Upper lobe of left lung (tissue), 4 donors: ENCODE measurements around the gene OR5B12.

Experiments
- EP300 ChIP-seq, 4 donors: sonication (generic); formaldehyde crosslinking; IDR thresholded peaks; one replicate each; pipeline ENCODE4 v1.5.1; 2017; ENCODE audit warnings: antibody characterized with exemption in 4 of 4, control low read depth in 2 of 4
- POLR2A ChIP-seq, 4 donors: fragments of 450-650 bp; IDR thresholded peaks; one replicate each; pipeline ENCODE4 v1.5.1; 2016 to 2017; ENCODE audit warnings: antibody characterized with exemption in 4 of 4, mild to moderate bottlenecking in 2 of 4
- POLR2AphosphoS5 ChIP-seq, 2 donors: sonication (generic); formaldehyde crosslinking; IDR thresholded peaks; one replicate each; pipeline ENCODE4 v1.5.1; 2017; ENCODE audit warnings: antibody characterized with exemption in 2 of 2
- TF ChIP-seq, protein P1 (sequence below), 6 experiments: fragments of 450-650 bp in 4 of 6; fragments of 200-600 bp in 2 of 6; sonication (generic) in 2 of 6; IDR thresholded peaks; one replicate each; pipeline ENCODE4 v1.5.1; 2016 to 2019; ENCODE audit warnings: antibody characterized with exemption in 6 of 6

DNA sequence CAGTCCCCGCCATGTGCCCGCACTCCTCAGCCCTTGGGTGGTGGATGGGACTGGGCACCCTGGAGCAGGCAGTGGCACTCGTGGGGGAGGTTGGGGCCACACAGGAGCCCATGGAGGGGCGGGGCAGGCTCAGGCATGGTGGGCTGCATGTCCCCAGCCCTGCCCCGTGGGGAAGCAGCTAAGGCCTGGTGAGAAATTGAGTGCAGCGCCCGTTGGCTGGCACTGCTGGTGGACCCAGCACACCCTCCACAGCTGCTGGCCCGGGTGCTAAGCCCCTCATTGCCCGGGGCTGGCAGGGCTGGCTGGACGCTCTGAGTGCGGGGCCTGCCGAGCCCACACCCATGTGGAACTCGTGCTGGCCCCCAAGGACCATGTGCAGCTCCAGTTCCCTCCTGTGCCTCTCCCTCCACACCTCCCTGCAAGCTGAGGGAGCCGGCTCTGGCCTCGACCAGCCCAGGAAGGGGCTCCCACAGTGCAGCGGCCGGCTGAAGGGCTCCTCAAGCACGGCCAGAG, 51.4 kb downstream of the OR5B12 start:
- TF ChIP-seq, protein P1, sequence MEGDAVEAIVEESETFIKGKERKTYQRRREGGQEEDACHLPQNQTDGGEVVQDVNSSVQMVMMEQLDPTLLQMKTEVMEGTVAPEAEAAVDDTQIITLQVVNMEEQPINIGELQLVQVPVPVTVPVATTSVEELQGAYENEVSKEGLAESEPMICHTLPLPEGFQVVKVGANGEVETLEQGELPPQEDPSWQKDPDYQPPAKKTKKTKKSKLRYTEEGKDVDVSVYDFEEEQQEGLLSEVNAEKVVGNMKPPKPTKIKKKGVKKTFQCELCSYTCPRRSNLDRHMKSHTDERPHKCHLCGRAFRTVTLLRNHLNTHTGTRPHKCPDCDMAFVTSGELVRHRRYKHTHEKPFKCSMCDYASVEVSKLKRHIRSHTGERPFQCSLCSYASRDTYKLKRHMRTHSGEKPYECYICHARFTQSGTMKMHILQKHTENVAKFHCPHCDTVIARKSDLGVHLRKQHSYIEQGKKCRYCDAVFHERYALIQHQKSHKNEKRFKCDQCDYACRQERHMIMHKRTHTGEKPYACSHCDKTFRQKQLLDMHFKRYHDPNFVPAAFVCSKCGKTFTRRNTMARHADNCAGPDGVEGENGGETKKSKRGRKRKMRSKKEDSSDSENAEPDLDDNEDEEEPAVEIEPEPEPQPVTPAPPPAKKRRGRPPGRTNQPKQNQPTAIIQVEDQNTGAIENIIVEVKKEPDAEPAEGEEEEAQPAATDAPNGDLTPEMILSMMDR (IDR thresholded peaks at IDR 0.05), result no peak
- TF ChIP-seq POLR2A (IDR thresholded peaks at IDR 0.05) (no peak), POLR2AphosphoS5 (IDR thresholded peaks at IDR 0.05) (no peak), EP300 (IDR thresholded peaks at IDR 0.05) (no peak)
